ENCODE measurements around the gene GCGR.

Gene GCGR

GRCh38 chr17:81845881-81846742, 42.2 kb downstream of the GCGR start:
- TF ChIP-seq CTCF (conservative IDR thresholded peaks at IDR 0.05) (no peak), ZFX (IDR thresholded peaks at IDR 0.05) (no peak)
- H3K27ac ChIP-seq: peak overlapping the region; percentile 59

DNA sequence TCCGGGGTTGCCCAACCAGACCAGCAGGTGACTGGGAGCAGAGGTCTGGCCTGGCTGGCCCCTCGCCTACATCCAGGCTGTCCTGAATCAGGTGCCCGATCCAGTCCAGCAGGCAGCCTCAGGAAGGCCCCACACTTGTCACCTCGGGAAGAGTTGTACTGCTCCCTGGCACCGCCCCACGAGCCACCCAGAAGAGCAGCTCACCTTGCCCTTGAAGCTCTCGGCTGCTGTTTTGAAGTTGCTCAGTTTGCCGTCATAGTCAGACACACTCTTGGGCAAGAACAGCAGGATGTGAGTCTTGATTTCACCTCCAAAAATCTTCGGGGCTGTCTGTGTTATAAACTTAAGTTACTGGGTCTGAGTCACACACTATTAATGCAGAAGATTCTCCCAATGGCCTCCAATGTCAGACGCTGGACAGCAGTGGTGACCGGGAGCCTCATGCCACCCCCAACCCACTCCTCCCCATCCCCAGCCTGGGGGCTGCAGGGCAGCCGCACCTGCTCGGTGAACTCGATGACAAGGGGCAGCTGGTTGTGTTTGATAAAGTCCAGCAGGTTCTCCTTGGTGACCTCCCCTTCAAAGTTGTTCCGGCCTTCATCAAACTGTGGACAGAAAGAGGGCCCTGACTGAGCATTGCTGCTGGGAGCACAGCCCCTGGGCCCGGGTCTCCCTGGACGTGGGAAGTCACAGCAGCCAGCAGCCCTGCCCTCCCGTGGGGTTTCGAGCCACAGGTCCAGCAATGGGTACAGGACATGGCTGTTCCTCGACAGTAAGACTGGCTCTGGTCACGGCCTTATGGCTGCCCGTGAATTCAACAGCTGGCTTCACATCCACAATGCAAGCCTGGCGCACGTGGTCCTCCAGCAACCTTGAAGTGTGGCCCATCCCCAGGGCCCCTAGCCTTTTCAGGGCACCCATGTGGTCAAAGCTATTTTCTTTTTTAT, 43.1 kb downstream of the GCGR start:
- H3K27ac ChIP-seq: peak overlapping the region; percentile 59
- TF ChIP-seq CTCF (conservative IDR thresholded peaks at IDR 0.05) (no peak), ZFX (IDR thresholded peaks at IDR 0.05) (no peak)

- TF ChIP-seq ZFX (IDR thresholded peaks at IDR 0.05): no peak
- no peak for TF ChIP-seq CTCF (conservative IDR thresholded peaks at IDR 0.05)
Measured at GRCh38 chr17:81849457-81849856, 45.5 kb downstream of the GCGR start.

DNA sequence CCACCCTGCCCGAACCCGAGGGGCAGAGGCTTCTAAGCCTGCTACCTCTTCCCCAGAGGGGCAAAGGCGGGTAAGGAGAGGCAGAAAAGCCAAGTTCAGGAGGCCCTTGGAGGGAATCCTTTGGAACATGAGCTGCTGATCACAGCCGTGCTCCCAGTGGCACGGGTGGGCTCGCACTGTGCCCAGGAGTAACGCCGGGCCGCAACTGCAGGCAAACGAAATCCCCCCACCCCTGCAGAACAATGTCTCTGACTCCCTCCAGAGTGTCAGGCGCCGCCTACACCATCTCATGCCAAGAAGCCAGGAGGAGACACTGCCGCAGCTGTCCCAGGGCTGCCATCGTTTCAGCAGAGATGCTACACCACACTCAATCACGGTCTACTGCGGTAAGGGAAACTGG, 47.5 kb downstream of the GCGR start:
- TF ChIP-seq ZFX (IDR thresholded peaks at IDR 0.05) (no peak), CTCF (conservative IDR thresholded peaks at IDR 0.05) (no peak)
- H3K27ac ChIP-seq: no peak overlapping the region

More at GRCh38 chr17:81849457-81849856, 45.5 kb downstream of the GCGR start:
- H3K27ac ChIP-seq: no peak overlapping the region

DNA sequence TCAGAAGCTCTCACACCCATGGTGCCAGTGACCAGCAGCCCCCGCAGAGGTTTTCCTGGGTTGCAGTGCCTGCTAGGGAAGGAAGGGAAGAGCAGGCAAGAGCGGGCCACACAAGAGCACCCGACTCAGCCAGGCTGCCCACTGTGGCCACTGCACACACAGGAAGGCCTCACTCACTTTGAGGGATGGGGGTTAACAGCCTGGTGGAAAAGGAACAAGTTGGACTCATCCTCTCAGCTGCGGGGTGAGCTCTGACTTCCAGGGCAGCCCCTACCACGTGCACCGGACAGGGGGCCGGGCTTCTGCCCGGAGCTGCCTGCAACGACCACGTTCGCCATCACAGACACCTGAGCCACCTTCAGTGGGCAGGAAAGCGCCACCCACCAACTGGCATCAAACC, 48.3 kb downstream of the GCGR start:
- no peak for TF ChIP-seq CTCF (conservative IDR thresholded peaks at IDR 0.05)
- no peak for TF ChIP-seq ZFX (IDR thresholded peaks at IDR 0.05)
- no peak overlapping the region for H3K27ac ChIP-seq

GRCh38 chr17:81854974-81855774, 51.2 kb downstream of the GCGR start:
- H3K27ac ChIP-seq: no peak overlapping the region
- TF ChIP-seq ZFX (IDR thresholded peaks at IDR 0.05): no peak
- no peak for TF ChIP-seq CTCF (conservative IDR thresholded peaks at IDR 0.05)

All from C4-2B (cell line).